Gastrocnemius medialis (tissue), 4 donors: ENCODE measurements around the gene PSMF1.

Experiments
- CTCF ChIP-seq, 5 experiments: fragments of 450-650 bp in 3 of 5; fragments of 200-600 bp in 2 of 5; sonication (generic) in 2 of 5; IDR thresholded peaks in 4 of 5; conservative IDR thresholded peaks in 1 of 5; 1 replicate in 4 of 5; 2 replicates in 1 of 5; pipeline ENCODE4 v1.5.1; 2016 to 2019; ENCODE audit warnings: antibody characterized with exemption in 5 of 5, mild to moderate bottlenecking in 3 of 5, moderate library complexity in 3 of 5
- POLR2A ChIP-seq, 2 donors: fragments of 450-650 bp; IDR thresholded peaks; one replicate each; pipeline ENCODE4 v1.6.1; 2017; ENCODE audit warnings: antibody characterized with exemption in 2 of 2, mild to moderate bottlenecking in 2 of 2, moderate library complexity in 2 of 2

DNA sequence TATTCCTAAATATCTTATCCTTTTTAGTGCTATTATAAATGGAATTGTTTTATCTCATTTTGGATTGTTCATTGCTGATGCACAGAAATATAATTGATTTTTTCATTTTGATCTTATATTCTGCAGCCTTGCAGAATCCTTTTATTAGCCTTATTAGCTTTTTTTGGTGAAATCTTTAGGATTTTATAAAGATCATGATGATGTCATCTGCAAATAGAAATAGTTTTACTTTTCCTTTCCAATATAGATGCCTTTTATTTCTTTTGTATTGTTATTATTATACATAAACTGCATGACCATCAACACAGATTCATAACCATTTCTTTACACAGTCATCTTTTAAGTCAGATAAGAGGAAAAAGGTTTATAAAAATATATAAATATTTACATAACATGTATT, 16.9 kb upstream of the PSMF1 start:
- TF ChIP-seq POLR2A (IDR thresholded peaks at IDR 0.05) (no peak), CTCF (IDR thresholded peaks at IDR 0.05 in 4 of 5, conservative IDR thresholded peaks at IDR 0.05 in 1 of 5) (no peak)
